Duodenal mucosa (tissue), 2 donors: ENCODE results near the gene NPR1.

Experiments
- H3K27ac ChIP-seq: one replicate; pipeline ENCODE4 v1.7.0; 2013; ENCODE audit warnings: low read depth, low read length
- H3K27me3 ChIP-seq, 2 donors: one replicate each; pipeline ENCODE4 v1.7.0; 2013; ENCODE audit warnings: low read length in 2 of 2, control low read depth in 1 of 2; ENCODE audit not compliant: insufficient read depth in 2 of 2, control insufficient read depth in 1 of 2
- H3K36me3 ChIP-seq, 2 donors: one replicate each; pipeline ENCODE4 v1.7.0; 2013; ENCODE audit warnings: low read length in 2 of 2, control low read depth in 1 of 2; ENCODE audit not compliant: insufficient read depth in 2 of 2, control insufficient read depth in 1 of 2
- H3K4me1 ChIP-seq, 2 donors: one replicate each; pipeline ENCODE4 v1.7.0; 2013; ENCODE audit warnings: low read length in 2 of 2, control low read depth in 1 of 2; ENCODE audit not compliant: insufficient read depth in 2 of 2, control insufficient read depth in 1 of 2
- H3K4me3 ChIP-seq, 2 donors: one replicate each; pipeline ENCODE4 v1.7.0; 2013; ENCODE audit warnings: low read length in 2 of 2, low read depth in 1 of 2
- H3K9ac ChIP-seq, 2 donors: one replicate each; pipeline ENCODE4 v1.7.0; 2013; ENCODE audit warnings: low read length in 2 of 2, low read depth in 1 of 2
- H3K9me3 ChIP-seq, 2 donors: one replicate each; pipeline ENCODE4 v1.7.0; 2013; ENCODE audit warnings: low read length in 2 of 2, control low read depth in 1 of 2; ENCODE audit not compliant: control insufficient read depth in 1 of 2

NPR1 gene

DNA sequence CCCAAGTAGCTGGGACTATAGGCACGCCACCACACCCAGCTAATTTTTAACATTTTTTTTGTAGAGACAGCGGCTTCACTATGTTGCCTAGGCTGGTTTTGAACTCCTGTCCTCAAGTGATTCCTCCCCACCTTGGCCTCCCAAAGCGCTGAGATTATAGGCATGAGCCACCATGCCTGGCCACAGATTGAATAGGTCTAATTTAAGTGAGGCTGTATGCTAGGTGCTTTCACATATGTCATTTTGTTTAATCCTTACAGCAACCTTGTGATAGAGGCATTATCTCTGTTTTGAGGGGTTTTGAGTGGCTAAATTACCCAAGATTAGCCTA lies 56.6 kb downstream of the NPR1 start:
- Histone ChIP-seq H3K9me3 (no peaks in the 10 kb centered on the region), H3K27ac (no peak overlapping the region), H3K4me3 (no peak overlapping the region), H3K9ac (no peak overlapping the region), H3K27me3 (no peaks in the 10 kb centered on the region), H3K4me1 (peaks cover 1 to 13% of the 10 kb centered on the region in 2 donors), H3K36me3 (peaks cover 0 to 2% of the 10 kb centered on the region in 2 donors)

DNA sequence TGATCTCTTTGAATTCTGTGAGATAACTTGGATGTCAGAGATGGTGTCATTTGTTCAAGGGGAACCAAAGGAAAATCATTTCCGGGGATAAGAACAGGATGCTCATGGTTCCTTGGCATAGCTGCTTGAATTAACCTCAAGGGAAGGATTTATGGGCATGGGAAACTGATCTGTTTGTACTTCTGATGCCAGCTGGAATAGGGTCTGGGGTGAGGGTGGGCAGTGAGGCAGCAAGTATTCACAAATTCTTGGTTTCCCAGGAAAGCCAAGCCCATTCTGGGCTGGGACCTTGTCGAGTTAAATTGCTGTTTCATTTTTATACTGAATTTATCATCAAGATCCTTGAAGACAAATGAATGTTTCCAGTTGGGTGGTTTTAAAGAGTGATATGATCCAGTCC lies 63.5 kb downstream of the NPR1 start:
- peak overlapping the region; percentile 15 for H3K27ac ChIP-seq
- H3K4me3 ChIP-seq, result no peak overlapping the region
- H3K36me3 ChIP-seq, result peaks cover 20 to 58% of the 10 kb centered on the region in 2 donors

DNA sequence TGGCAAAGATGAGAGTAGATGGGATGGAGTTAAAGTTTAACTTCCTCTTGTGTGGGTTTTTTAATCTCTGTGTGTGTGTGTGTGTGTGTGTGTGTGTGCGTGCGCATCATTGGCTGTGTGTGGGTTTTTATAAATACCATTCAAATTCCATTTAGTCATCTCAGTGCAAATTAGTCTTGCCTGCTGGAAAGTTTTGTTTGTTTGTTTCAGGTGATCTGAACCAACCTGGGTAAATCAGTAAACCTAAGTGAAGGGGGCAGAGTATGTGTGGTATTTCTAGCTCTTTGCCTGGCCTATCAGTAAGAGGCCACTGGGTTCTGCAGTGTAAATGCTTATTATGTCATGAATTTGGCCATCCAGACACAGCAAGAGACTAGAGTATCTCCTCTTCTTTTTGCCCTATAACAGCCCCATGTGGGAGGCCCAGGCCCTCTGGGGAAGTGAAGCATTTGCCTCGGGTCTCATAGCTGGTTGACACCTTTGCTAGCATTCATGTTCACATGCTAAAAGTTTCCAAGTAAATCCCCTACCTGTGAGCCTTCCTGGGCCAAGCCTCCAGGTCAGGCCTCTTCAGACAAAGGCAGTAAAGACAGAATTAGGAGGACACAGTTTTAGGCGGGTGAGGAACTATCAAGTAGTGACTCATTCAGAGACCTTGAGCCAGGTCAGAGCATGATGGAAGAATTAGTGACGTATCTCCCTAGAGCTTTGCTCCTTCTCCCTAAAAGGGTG lies 64.1 kb downstream of the NPR1 start:
- no peak overlapping the region for H3K4me3 ChIP-seq
- no peak overlapping the region for H3K9ac ChIP-seq
- H3K27me3 ChIP-seq, result no peaks in the 10 kb centered on the region
- H3K4me1 ChIP-seq, result peaks cover 0 to 4% of the 10 kb centered on the region in 2 donors
- no peak overlapping the region for H3K27ac ChIP-seq
- peaks cover 26 to 64% of the 10 kb centered on the region in 2 donors for H3K36me3 ChIP-seq
- no peaks in the 10 kb centered on the region for H3K9me3 ChIP-seq

More for the DNA sequence above, 63.5 kb downstream of the NPR1 start:
- H3K4me1 ChIP-seq, result peaks cover 0 to 4% of the 10 kb centered on the region in 2 donors
- H3K9ac ChIP-seq, result no peak overlapping the region
- H3K27me3 ChIP-seq, result no peaks in the 10 kb centered on the region
- H3K9me3 ChIP-seq, result no peaks in the 10 kb centered on the region
